Mammary epithelial cell (primary cell): ENCODE measurements around the gene SLC19A1.

ENCODE experiments used
- EZH2 ChIP-seq: IDR thresholded peaks from 2 replicates; pipeline ENCODE4 v1.6.1; 2012; ENCODE audit warnings: low read length, inconsistent platforms, borderline replicate concordance
- TF ChIP-seq, protein P1 (sequence below), 2 donors: IDR thresholded peaks in 1 of 2; conservative IDR thresholded peaks in 1 of 2; 2 replicates each; pipeline ENCODE4 v1.5.1; 2011 to 2012; ENCODE audit warnings: inconsistent platforms in 2 of 2, low read length in 2 of 2, mild to moderate bottlenecking in 2 of 2, control low read depth in 1 of 2, low read depth in 1 of 2; ENCODE audit not compliant: insufficient read depth in 1 of 2; ENCODE audit errors: extremely low read depth in 1 of 2

DNA sequence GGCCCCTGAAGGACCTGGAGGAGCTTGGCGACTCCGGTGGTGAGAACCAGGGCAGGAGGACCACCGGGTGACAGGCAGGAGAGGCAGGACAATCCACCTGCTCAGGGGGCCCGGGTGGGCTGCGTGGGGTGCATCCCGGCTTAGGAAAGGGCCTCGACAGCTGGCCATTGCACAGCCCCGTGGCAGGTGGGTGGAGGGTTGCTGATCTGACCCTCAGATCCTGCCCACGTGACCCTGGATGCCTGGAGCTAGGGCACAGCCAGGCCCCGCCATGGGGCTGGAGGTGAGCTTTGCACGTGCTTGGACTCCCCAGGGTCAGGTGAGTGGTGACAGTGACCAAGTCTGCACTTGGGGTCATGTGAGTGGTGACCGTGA, 35.5 kb upstream of the SLC19A1 start:
- no peak for TF ChIP-seq EZH2
- TF ChIP-seq, protein P1, sequence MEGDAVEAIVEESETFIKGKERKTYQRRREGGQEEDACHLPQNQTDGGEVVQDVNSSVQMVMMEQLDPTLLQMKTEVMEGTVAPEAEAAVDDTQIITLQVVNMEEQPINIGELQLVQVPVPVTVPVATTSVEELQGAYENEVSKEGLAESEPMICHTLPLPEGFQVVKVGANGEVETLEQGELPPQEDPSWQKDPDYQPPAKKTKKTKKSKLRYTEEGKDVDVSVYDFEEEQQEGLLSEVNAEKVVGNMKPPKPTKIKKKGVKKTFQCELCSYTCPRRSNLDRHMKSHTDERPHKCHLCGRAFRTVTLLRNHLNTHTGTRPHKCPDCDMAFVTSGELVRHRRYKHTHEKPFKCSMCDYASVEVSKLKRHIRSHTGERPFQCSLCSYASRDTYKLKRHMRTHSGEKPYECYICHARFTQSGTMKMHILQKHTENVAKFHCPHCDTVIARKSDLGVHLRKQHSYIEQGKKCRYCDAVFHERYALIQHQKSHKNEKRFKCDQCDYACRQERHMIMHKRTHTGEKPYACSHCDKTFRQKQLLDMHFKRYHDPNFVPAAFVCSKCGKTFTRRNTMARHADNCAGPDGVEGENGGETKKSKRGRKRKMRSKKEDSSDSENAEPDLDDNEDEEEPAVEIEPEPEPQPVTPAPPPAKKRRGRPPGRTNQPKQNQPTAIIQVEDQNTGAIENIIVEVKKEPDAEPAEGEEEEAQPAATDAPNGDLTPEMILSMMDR (conservative IDR thresholded peaks at IDR 0.05 in 1 of 2, IDR thresholded peaks at IDR 0.05 in 1 of 2; ENCODE audit: extremely low read depth in 1 of 2, insufficient read depth in 1 of 2, low read depth in 1 of 2, low read length in 2 of 2) = no peak
